Neural progenitor cell (in vitro differentiated cells): ENCODE measurements around the gene PCDH7.

ENCODE experiments used
- CTCF ChIP-seq: fragments of 200-600 bp; sonication (generic); IDR thresholded peaks from 2 replicates; pipeline ENCODE4 v1.5.1; 2017; ENCODE audit warnings: antibody characterized with exemption, mild to moderate bottlenecking
- EZH2 ChIP-seq: fragments of 200-600 bp; sonication (generic); IDR thresholded peaks from 2 replicates; pipeline ENCODE4 v1.6.1; 2017; ENCODE audit warnings: antibody characterized with exemption, mild to moderate bottlenecking, moderate library complexity

- TF ChIP-seq EZH2 (no peak), CTCF (peak; percentile 64)
Observed at GRCh38 chr4:30716158-30716557, 4.0 kb upstream of the PCDH7 start.
